Measurements from ENCODE around the gene NCOA1. TPM values are rescaled to one million over a fixed set of nuclear protein-coding genes. Genes with fewer than 3 reads are reported as not detected.

NCOA1 gene
- polyA plus RNA-seq, 1 of the 3 experiments (the other 2 are of a cell fraction) = 10.7 TPM

- Histone ChIP-seq H4K20me1 (ENCODE audit: insufficient read depth) (no peaks in the 10 kb centered on the region), H3K4me2 (no peak overlapping the region), H2AFZ (ENCODE audit: low read depth) (no peak overlapping the region), H3K27ac (ENCODE audit: low read depth in 2 of 2, low read length in 1 of 2) (no peak overlapping the region), H3K9ac (no peak overlapping the region), H3K36me3 (replicated peaks in 1 of 2; ENCODE audit: control insufficient read depth in 1 of 2, insufficient read depth in 2 of 2, low read length in 1 of 2) (peaks cover 25 to 30% of the 10 kb centered on the region in 2 experiments), H3K4me3 (ENCODE audit: low read depth in 2 of 2, low read length in 1 of 2) (no peak overlapping the region), H3K79me2 (ENCODE audit: insufficient read depth) (no peaks in the 10 kb centered on the region), H3K27me3 (ENCODE audit: insufficient read depth) (no peaks in the 10 kb centered on the region), H3K9me3 (no peaks in the 10 kb centered on the region), H3K9me2 (no peaks in the 10 kb centered on the region), H3K4me1 (ENCODE audit: control insufficient read depth in 1 of 2, insufficient read depth in 2 of 2, low read depth in 1 of 2, low read length in 1 of 2) (peaks cover 0 to 12% of the 10 kb centered on the region in 2 experiments; a peak in 2 of 4 replicates), H3F3A (replicated peaks; ENCODE audit: insufficient read depth) (no peaks in the 10 kb centered on the region)
- ChIA-PET POLR2A (no interaction called here), CTCF (interaction anchor here (3.0 kb wide), 1 partner anchor 15 kb away, joined by 6 read pairs; no protein-coding TSS in a partner anchor)
- no peak for TF ChIP-seq USF2 (IDR thresholded peaks at IDR 0.05; ENCODE audit: borderline replicate concordance, low read depth, low read length)
- no peak for TF ChIP-seq NFIC (IDR thresholded peaks at IDR 0.05; ENCODE audit: borderline replicate concordance)
- no peak for TF ChIP-seq GABPA (IDR thresholded peaks at IDR 0.05; ENCODE audit: low read depth)
- no peak for TF ChIP-seq SIN3A (IDR thresholded peaks at IDR 0.05; ENCODE audit: borderline replicate concordance, low read depth, low read length)
- no peak for TF ChIP-seq POLR2AphosphoS5 (IDR thresholded peaks at IDR 0.05; ENCODE audit: low read depth, low read length)
- no peak for DNase-seq
- 94% methylated on average over 1 of the region's 1 CpG for WGBS (ENCODE audit: low lambda C conversion rate)
These were observed 253.3 kb downstream of the NCOA1 start for GRCh38 chr2:24744356-24744755.

GRCh38 chr2:24745825-24746224 is 254.8 kb downstream of the NCOA1 start:
- Histone ChIP-seq H3K27me3 (ENCODE audit: insufficient read depth) (no peaks in the 10 kb centered on the region), H3K9me3 (no peaks in the 10 kb centered on the region), H3K4me1 (ENCODE audit: control insufficient read depth in 1 of 2, insufficient read depth in 2 of 2, low read depth in 1 of 2, low read length in 1 of 2) (peaks cover 0 to 12% of the 10 kb centered on the region in 2 experiments; a peak in 2 of 4 replicates), H3K36me3 (replicated peaks in 1 of 2; ENCODE audit: control insufficient read depth in 1 of 2, insufficient read depth in 2 of 2, low read length in 1 of 2) (peaks cover 24 to 25% of the 10 kb centered on the region in 2 experiments), H3K27ac (ENCODE audit: low read depth in 2 of 2, low read length in 1 of 2) (no peak overlapping the region), H3K4me2 (no peak overlapping the region), H2AFZ (ENCODE audit: low read depth) (no peak overlapping the region), H3F3A (replicated peaks; ENCODE audit: insufficient read depth) (no peaks in the 10 kb centered on the region), H3K4me3 (ENCODE audit: low read depth in 2 of 2, low read length in 1 of 2) (no peak overlapping the region), H3K9ac (no peak overlapping the region), H3K79me2 (ENCODE audit: insufficient read depth) (no peaks in the 10 kb centered on the region), H4K20me1 (ENCODE audit: insufficient read depth) (no peaks in the 10 kb centered on the region), H3K9me2 (no peaks in the 10 kb centered on the region)
- ChIA-PET CTCF (interaction anchor here (1.2 to 3.0 kb wide), 2 partner anchors 14 to 336 kb away, joined by 3 to 6 read pairs; no protein-coding TSS in a partner anchor), POLR2A (no interaction called here)
- TF ChIP-seq USF1 (IDR thresholded peaks at IDR 0.05; ENCODE audit: borderline replicate concordance, low read depth) (no peak), USF2 (IDR thresholded peaks at IDR 0.05; ENCODE audit: borderline replicate concordance, low read depth, low read length) (no peak)
- WGBS (ENCODE audit: low lambda C conversion rate) = 100% methylated on average over 2 of the region's 2 CpGs
- DNase-seq = no peak

- POLR2A ChIA-PET = no interaction called here
- DNase-seq = no peak
- Histone ChIP-seq H3K4me1 (ENCODE audit: control insufficient read depth in 1 of 2, insufficient read depth in 2 of 2, low read depth in 1 of 2, low read length in 1 of 2) (peaks cover 0 to 4% of the 10 kb centered on the region in 2 experiments; a peak in 2 of 4 replicates), H3K27ac (ENCODE audit: low read depth in 2 of 2, low read length in 1 of 2) (no peak overlapping the region), H3K79me2 (ENCODE audit: insufficient read depth) (no peaks in the 10 kb centered on the region), H3K9me3 (no peaks in the 10 kb centered on the region), H3K4me3 (ENCODE audit: low read depth in 2 of 2, low read length in 1 of 2) (no peak overlapping the region), H3F3A (replicated peaks; ENCODE audit: insufficient read depth) (no peaks in the 10 kb centered on the region), H3K9ac (no peak overlapping the region), H4K20me1 (ENCODE audit: insufficient read depth) (no peaks in the 10 kb centered on the region), H3K4me2 (no peak overlapping the region), H3K9me2 (no peaks in the 10 kb centered on the region), H3K36me3 (replicated peaks in 1 of 2; ENCODE audit: control insufficient read depth in 1 of 2, insufficient read depth in 2 of 2, low read length in 1 of 2) (peaks cover 17 to 19% of the 10 kb centered on the region in 2 experiments), H2AFZ (ENCODE audit: low read depth) (no peak overlapping the region), H3K27me3 (ENCODE audit: insufficient read depth) (no peaks in the 10 kb centered on the region)
- CTCF ChIA-PET = interaction anchor here (1.3 kb wide), 1 partner anchor 11 kb away, joined by 3 read pairs; no protein-coding TSS in a partner anchor
- WGBS (ENCODE audit: low lambda C conversion rate) = 100% methylated on average over 3 of the region's 3 CpGs
- TF ChIP-seq USF2 (IDR thresholded peaks at IDR 0.05; ENCODE audit: borderline replicate concordance, low read depth, low read length) (no peak), JUND (IDR thresholded peaks at IDR 0.05) (no peak), RCOR1 (IDR thresholded peaks at IDR 0.05; ENCODE audit: low read length) (no peak), NRF1 (IDR thresholded peaks at IDR 0.05; ENCODE audit: low read depth, low read length) (no peak), POLR2AphosphoS5 (IDR thresholded peaks at IDR 0.05; ENCODE audit: low read depth, low read length) (no peak), SIN3A (IDR thresholded peaks at IDR 0.05; ENCODE audit: borderline replicate concordance, low read depth, low read length) (no peak), TEAD4 (IDR thresholded peaks at IDR 0.05; ENCODE audit: borderline replicate concordance, insufficient read depth) (no peak)
These were observed 256.2 kb downstream of the NCOA1 start for GRCh38 chr2:24747299-24747698.
